GM18520 (cell line): ENCODE data around the gene WWC2.

Experiments
- ATAC-seq: cut with Tn5 transposase; IDR thresholded peaks from one replicate; pipeline ENCODE4 v1.9.1; 2021; ENCODE audit not compliant: unreplicated experiment

WWC2 gene

GRCh38 chr4:183200453-183200852 is 101.4 kb downstream of the WWC2 start:
- no peak for ATAC-seq

GRCh38 chr4:183201331-183201730 is 102.3 kb downstream of the WWC2 start:
- no peak for ATAC-seq

- ATAC-seq: no peak
Observed at GRCh38 chr4:183202523-183202922, 103.5 kb downstream of the WWC2 start.

- no peak for ATAC-seq
Observed at GRCh38 chr4:183204793-183205192, 105.7 kb downstream of the WWC2 start.

- no peak for ATAC-seq
Observed at GRCh38 chr4:183205193-183205592, 106.1 kb downstream of the WWC2 start.

- ATAC-seq: no peak
Observed at GRCh38 chr4:183205709-183206108, 106.7 kb downstream of the WWC2 start.

- no peak for ATAC-seq
Observed at GRCh38 chr4:183211533-183211932, 112.5 kb downstream of the WWC2 start.

GRCh38 chr4:183213996-183214395 is 114.9 kb downstream of the WWC2 start:
- no peak for ATAC-seq

- no peak for ATAC-seq
Observed at GRCh38 chr4:183214912-183215488, 115.9 kb downstream of the WWC2 start.

- ATAC-seq: no peak
Observed at GRCh38 chr4:183220236-183220635, 121.2 kb downstream of the WWC2 start.

- no peak for ATAC-seq
Observed at GRCh38 chr4:183223053-183223452, 124.0 kb downstream of the WWC2 start.

GRCh38 chr4:183229397-183229796 is 130.3 kb downstream of the WWC2 start:
- no peak for ATAC-seq

GRCh38 chr4:183240581-183241321 is 141.7 kb downstream of the WWC2 start:
- ATAC-seq: no peak

GRCh38 chr4:183241322-183241640 is 142.2 kb downstream of the WWC2 start:
- ATAC-seq: no peak

GRCh38 chr4:183241721-183242151 is 142.7 kb downstream of the WWC2 start:
- no peak for ATAC-seq

- ATAC-seq: no peak
Observed at GRCh38 chr4:183242291-183242690, 143.2 kb downstream of the WWC2 start.

GRCh38 chr4:183244019-183244418 is 145.0 kb downstream of the WWC2 start:
- ATAC-seq: no peak

GRCh38 chr4:183244506-183244905 is 145.4 kb downstream of the WWC2 start:
- no peak for ATAC-seq

GRCh38 chr4:183248201-183248600 is 149.1 kb downstream of the WWC2 start:
- ATAC-seq: no peak

GRCh38 chr4:183249854-183250253 is 150.8 kb downstream of the WWC2 start:
- ATAC-seq: no peak

GRCh38 chr4:183250831-183251230 is 151.8 kb downstream of the WWC2 start:
- no peak for ATAC-seq

- ATAC-seq: no peak
Observed at GRCh38 chr4:183252959-183253358, 153.9 kb downstream of the WWC2 start.

- ATAC-seq: no peak
Observed at GRCh38 chr4:183253451-183253850, 154.4 kb downstream of the WWC2 start.
